Hematopoietic multipotent progenitor cell (in vitro differentiated cells): ENCODE data around the gene XPNPEP3. TPM values are rescaled to one million over a fixed set of nuclear protein-coding genes. Genes with fewer than 3 reads are reported as not detected.

Experiments
- small RNA-seq: library from RNA; depleted of rRNA; stranded (forward); fragments of <200 nt; gene quantifications from one replicate; pipeline ENCODE3, GENCODE V24; 2012
- total RNA-seq: library from RNA; depleted of rRNA; stranded (reverse); fragments of >200 nt; gene quantifications from one replicate; pipeline ENCODE4 v1.2.3, GENCODE V29; 2012

Gene XPNPEP3
- total RNA-seq, 1 donor = 7.5 TPM

Small RNA genes lying within 50 kb of the gene (small RNA-seq; reads per million reads assigned to genes)
- gene MIR4766 (0.47 reads per million), gene RF00017 (not detected), gene RNU6-379P (not detected)

Other genes with a start within 250 kb of the XPNPEP3 start
- 84.3 TPM for gene MRTFA, start 220.4 kb upstream of the XPNPEP3 start, total RNA-seq
- gene MCHR1, start 177.7 kb upstream of the XPNPEP3 start, total RNA-seq = not detected
- 8.9 TPM for gene SLC25A17, start 37.8 kb upstream of the XPNPEP3 start, total RNA-seq
- 86.2 TPM for gene ST13, start 509 bp upstream of the XPNPEP3 start, total RNA-seq
- gene DNAJB7, start 5.0 kb downstream of the XPNPEP3 start, total RNA-seq = not detected
- gene RBX1, start 94.2 kb downstream of the XPNPEP3 start, total RNA-seq = 40.7 TPM
- 119 TPM for gene EP300, start 235.4 kb downstream of the XPNPEP3 start, total RNA-seq